NCI-H82 treated with DMSO at 0.1 percent for 48 hours (cell line): ENCODE results near the gene OR10H1.
"Not testable (repeated sequence)": the region's sequence is repeated elsewhere in the genome, so short reads cannot be mapped to it uniquely, and the experiment has no call there.

Experiments
- DNase-seq: peaks from one replicate; lab custom pipeline; 2025; ENCODE audit not compliant: unreplicated experiment; lab: John Stamatoyannopoulos, UW

Gene OR10H1

DNA sequence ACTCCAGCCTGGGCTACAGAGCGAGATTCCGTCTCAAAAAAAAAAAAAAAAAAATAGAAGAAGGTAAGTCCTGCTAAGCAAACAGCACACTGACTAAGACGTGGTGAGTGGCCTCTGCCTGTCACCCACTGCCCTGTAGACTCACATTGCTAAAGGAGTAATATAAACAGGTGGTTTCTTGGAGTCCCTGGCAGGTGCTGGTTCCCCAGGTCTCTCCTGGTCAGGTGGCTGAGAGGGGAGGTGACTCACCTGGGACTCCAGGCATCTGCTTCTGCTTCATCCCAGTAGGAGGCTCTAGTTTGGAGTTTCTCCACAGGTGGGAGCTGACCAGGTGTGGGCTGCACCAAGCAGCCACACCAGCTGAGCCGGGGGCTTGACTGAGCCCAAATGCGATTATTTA, at the start of gene OR10H1:
OR10H1 (minus strand) TSS at position 359 of the 400 bp plus-strand sequence. CDS start 7,627 bp downstream, outside the sequence.
- DNase-seq, result no peak

DNA sequence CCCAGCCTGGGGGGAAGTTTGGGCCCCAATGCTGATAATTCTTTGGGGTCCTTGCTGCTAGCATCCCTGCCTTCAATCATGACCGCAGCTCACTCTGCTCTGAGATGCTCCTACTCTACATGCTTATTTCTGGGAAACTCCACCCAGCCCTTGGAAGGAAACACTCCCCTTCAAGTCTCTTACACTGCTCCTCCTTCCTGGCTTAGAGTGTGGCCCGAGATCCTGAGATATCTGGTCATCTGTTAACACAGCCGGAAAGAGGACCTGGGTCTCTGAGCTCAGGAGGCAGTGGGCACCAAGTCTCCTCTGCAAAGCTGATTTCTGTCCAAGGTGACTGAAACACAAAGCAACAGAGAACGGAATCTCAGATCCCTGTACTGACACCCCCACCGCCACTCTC, 49.4 kb upstream of the OR10H1 start:
- DNase-seq, result no peak

DNA sequence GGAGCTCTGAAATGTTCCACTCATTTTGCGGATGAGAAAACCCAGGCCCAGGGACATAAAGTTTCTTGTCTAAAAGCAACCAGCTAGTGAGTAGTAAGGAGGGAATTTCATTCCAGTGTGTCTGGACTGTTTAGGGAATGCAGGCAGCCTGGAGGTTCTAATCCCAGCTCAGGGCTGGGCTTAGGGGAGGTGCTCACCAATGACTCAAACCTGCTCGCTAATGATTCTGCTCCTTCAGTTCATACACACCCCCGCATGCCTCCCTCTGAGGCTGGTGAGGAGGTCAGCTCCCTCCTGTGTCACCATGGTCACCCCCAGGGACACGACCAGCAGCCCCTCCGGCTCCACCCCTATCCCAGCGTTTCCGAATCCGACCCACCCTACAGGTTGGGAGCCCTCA, 47.8 kb upstream of the OR10H1 start:
- DNase-seq, result no peak

- DNase-seq, result no peak
Measured at GRCh38 chr19:15862444-15862843, 47.0 kb upstream of the OR10H1 start.

- DNase-seq, result no peak
Measured at GRCh38 chr19:15860522-15860921, 45.1 kb upstream of the OR10H1 start.

DNA sequence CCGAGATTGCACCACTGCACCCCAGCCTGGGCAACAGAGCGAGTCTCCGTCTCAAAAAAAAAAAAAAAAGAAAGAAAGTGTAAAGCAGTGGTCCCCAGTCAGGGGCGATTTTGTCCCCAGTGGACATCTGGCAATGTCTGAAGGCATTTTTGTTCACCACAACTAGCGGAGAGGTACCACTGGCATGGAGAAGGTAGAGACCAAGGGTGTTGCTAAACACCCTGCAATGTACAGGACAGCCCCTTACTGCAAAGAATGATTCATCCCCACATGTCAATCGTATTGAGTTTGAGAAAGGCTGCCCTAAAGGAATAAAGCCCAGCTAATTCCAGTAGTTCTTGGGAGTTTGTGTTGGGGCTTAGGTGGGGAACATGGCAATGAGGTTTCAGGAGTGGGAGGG, 43.7 kb upstream of the OR10H1 start:
- no peak for DNase-seq

- no peak for DNase-seq
Measured at GRCh38 chr19:15850385-15850784, 34.9 kb upstream of the OR10H1 start.

GRCh38 chr19:15846923-15847322, 31.5 kb upstream of the OR10H1 start:
- no peak for DNase-seq

DNA sequence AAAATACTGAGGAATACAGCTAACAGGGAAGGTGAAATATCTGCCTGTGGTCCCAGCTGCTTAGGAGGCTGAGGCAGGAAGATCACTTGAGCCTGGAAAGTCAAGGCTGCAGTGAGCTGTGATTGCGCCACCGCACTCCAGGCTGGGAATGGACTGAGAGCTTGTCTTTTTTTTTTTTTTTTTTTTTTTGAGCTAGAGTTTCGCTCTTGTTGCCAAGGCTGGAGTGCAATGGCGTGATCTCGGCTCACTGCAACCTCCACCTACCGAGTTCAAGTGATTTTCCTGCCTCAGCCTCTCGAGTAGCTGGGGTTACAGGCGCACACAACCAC, 28.4 kb upstream of the OR10H1 start:
- DNase-seq, result not testable (repeated sequence)

DNA sequence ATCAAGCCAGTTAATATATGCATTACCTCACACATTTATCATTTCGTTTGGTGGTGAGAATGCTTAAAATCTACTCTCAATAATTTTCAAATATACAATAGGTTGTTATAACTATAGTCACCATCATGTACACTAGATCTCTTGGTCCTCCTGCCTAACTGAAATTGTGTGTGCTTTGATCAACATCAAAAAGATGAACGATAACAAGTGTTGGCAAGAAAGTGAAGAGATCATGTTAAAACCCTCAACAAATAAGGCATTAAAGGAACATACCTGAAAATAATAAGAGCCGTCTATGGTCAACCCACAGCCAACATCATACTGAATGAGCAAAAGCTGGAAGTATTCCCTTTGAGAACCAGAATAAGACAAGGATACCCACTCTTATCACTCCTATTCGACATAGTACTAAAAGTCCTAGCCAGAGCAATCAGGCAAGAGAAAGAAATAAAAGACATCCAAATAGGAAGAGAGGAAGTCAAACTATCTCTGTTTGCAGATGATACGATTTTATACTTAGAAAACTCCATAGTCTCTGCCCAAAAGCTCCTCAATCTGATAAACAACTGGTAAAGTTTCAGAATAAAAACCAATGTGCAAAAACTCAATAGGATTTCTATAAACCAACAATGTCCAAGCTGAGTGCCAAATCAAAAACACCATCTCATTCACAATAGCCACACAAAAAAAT, 27.9 kb upstream of the OR10H1 start:
- DNase-seq, result no peak

GRCh38 chr19:15841875-15842569, 26.6 kb upstream of the OR10H1 start:
- no peak for DNase-seq

- no peak for DNase-seq
Measured at GRCh38 chr19:15840833-15841232, 25.4 kb upstream of the OR10H1 start.

- DNase-seq, result not testable (repeated sequence)
Measured at GRCh38 chr19:15839888-15840287, 24.4 kb upstream of the OR10H1 start.

DNA sequence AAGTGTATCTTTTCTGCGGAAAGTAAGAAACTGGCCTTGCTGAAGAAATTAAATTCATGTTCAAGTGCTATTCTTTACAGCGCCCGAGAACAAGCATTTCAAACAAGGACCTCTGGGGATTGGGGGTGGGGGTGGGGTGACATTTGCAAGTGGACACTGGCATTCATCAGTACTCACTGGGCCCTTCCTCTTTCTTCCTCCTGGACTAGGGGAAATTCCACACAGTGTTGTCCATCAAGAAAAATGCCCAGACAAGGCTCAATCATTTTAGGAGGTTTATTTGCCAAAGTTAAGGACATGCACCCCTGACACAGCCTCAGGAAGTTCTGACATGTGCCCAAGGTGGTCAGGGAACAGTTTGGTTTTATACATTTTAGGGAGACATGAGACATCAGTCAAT, 22.9 kb upstream of the OR10H1 start:
- no peak for DNase-seq

DNA sequence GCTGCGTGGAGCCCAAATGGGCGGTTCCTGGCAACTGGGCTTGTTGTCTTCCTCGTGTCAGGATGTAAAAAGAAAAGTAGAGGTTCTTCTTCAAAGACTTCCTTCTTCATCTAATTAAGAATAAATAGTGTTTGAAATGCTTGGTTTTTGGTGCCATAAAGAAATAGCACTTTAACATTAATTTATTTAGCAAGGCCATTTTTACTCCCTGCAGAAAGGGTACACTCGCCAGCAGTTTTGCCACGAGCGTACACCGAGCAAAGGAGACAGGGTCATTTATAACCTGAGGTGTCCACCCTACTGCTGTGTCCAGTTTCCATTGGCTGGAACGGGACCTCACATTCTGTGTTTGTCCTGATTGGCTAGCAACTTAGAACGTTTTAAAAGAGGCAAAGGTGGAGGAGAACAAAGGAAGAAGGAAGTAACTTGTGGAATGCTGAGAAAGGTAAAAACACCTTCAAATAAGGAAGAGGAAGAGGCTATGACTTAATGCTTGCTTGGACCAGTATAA, 21.8 kb upstream of the OR10H1 start:
- no peak for DNase-seq

DNA sequence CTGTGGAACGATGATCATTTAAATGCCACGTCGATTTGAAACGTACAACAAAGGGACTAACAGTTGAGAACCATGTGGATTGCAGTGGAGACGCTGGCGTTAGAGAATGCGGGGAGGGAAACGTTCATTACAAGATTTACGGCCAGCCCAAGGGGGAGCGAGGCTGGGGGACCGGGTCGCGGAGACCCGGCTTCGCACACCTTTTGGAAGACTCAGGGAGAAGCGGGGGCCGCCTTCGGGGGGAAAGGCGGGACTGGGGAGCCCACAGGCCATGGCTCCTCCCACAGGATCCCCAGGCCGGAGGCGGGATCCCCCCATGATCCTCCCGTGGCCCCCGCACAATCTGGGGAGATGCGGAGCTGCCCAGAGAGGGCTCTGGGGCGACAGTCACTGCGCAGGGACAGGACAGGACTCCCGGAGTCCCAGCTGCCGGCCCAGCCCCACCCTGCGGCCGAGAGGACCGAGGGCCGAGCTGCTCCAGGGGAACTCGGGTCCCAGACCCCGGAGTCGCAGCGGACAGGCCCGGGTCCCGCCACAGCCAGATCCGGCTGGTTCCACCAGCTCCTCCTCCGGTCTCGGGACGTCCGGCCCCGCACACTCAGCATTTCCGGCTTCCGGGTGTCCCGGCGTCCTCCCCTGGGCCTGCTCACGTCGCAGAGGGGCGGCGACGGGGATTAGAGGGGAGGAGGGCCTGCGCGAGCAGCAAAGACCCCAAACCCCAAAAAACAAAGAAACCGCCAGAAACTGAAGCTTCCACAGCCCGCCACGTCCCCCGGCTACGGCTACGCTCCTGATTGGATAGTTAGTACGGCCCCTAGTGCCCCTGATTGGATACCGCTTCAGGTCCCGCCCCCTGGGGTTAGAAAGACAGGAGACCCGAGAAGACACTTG, 21.1 kb upstream of the OR10H1 start:
- peak; percentile 59 for DNase-seq

DNA sequence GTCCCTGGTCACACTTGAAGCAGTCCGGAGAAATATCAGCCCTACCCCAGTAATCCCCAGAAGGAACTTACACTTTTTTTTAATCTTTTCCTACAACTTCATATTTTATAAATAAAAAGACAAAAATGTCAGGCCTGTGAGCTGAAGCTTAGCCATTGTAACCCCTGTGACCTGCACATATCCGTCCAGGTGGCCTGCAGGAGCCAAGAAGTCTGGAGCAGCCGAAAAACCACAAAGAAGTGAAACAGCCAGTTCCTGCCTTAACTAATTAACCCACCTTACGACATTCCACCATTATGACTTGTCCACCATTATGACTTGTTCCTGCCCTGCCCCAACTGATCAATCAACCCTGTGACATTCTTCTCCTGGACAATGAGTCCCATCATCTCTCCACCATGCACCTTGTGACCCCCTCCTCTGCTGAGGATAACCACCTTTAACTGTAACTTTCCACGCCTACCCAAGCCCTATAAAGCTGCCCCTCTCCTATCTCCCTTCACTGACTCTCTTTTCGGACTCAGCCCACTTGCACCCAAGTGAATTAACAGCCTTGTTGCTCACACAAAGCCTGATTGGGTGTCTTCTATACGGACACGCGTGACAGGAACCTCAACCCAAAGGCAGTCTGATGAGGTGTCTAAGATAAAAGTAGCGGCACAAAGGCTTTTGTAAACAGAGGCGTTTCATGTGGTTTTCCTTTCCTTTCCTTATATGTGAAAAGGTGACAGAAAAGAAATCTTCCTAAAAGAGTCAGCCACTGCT, 20.3 kb upstream of the OR10H1 start:
- not testable (repeated sequence) for DNase-seq

GRCh38 chr19:15834232-15834631, 18.8 kb upstream of the OR10H1 start:
- not testable (repeated sequence) for DNase-seq

GRCh38 chr19:15831626-15832025, 16.2 kb upstream of the OR10H1 start:
- DNase-seq, result no peak

DNA sequence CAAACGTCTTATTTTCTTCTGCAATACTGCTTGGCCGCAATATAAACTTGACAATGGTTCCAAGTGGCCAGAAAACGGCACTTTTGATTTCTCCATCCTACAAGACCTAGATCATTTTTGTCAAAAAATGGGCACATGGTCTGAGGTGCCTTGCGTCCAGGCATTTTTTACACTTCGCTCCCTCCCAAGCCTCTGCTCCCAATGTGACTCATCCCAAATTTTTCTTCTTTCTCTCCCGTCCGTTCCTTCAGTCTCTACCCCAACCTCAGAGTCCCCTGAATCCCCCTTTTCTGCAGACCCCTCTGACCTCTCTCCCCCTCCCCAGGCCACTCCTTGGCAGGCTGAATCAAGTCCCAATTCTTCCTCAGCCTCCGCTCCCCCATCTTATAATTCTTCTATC, 14.3 kb upstream of the OR10H1 start:
- no peak for DNase-seq

- DNase-seq, result no peak
Measured at GRCh38 chr19:15829306-15829698, 13.8 kb upstream of the OR10H1 start.
